DND-41 (cell line): ENCODE measurements around the gene DIABLO.

Experiments
- ATAC-seq: fragments of 200-7000 bp; cut with Tn5 transposase; 3 replicates; pipeline ENCODE4 v1.9.1; 2021; ENCODE audit warnings: low read depth; ENCODE audit not compliant: insufficient read depth
- DNase-seq: peaks from one replicate; pipeline ENCODE4 v3.0.0-alpha.2; 2020
- H2AFZ ChIP-seq: 2 replicates; pipeline ENCODE4 v1.6.0; 2012; ENCODE audit warnings: low read depth, low read length
- H3K27ac ChIP-seq: 2 replicates; pipeline ENCODE4 v1.5.1; 2012; ENCODE audit warnings: low read length, inconsistent platforms
- H3K27me3 ChIP-seq: fragments of 200-600 bp; sonication (generic); 2 replicates; pipeline ENCODE4 v1.6.0; 2012; ENCODE audit warnings: low read length, mild to moderate bottlenecking, inconsistent platforms; ENCODE audit not compliant: insufficient read depth, poor library complexity
- H3K36me3 ChIP-seq: 2 replicates; pipeline ENCODE4 v1.5.1; 2012; ENCODE audit warnings: low read length, inconsistent platforms; ENCODE audit not compliant: insufficient read depth
- H3K4me1 ChIP-seq: 2 replicates; pipeline ENCODE4 v1.5.1; 2012; ENCODE audit warnings: mild to moderate bottlenecking, low read length; ENCODE audit not compliant: insufficient read depth
- H3K4me2 ChIP-seq: 2 replicates; pipeline ENCODE4 v1.6.0; 2012; ENCODE audit warnings: mild to moderate bottlenecking, moderate library complexity, low read length, inconsistent platforms; ENCODE audit not compliant: insufficient read depth
- H3K4me3 ChIP-seq, 2 experiments: fragments of 200-600 bp in 1 of 2; shearing (Covaris generic) in 1 of 2; 2 replicates each; pipeline ENCODE4 v1.5.1; 2012 to 2016; ENCODE audit warnings: inconsistent platforms in 2 of 2, low read length in 2 of 2, mild to moderate bottlenecking in 2 of 2, low read depth in 1 of 2, moderate library complexity in 1 of 2
- H3K79me2 ChIP-seq: 2 replicates; pipeline ENCODE4 v1.6.0; 2012; ENCODE audit warnings: low read length, inconsistent platforms; ENCODE audit not compliant: insufficient read depth
- H3K9ac ChIP-seq: 2 replicates; pipeline ENCODE4 v1.6.0; 2012; ENCODE audit warnings: low read depth, mild to moderate bottlenecking, inconsistent platforms, low read length, moderate library complexity
- H3K9me3 ChIP-seq: 2 replicates; pipeline ENCODE4 v1.5.1; 2012; ENCODE audit warnings: low read length, moderate library complexity, mild to moderate bottlenecking, inconsistent platforms; ENCODE audit not compliant: insufficient read depth, severe bottlenecking
- H4K20me1 ChIP-seq: 2 replicates; pipeline ENCODE4 v1.6.0; 2012; ENCODE audit warnings: low read length; ENCODE audit not compliant: insufficient read depth
- EZH2 ChIP-seq: IDR thresholded peaks from 3 replicates; pipeline ENCODE4 v1.6.1; 2012; ENCODE audit warnings: borderline replicate concordance, low read depth, mild to moderate bottlenecking, moderate library complexity, low read length, inconsistent platforms; ENCODE audit not compliant: severe bottlenecking
- TF ChIP-seq, protein P1 (sequence below): IDR thresholded peaks from 2 replicates; pipeline ENCODE4 v1.5.1; 2012; ENCODE audit warnings: borderline replicate concordance, low read length, moderate library complexity, mild to moderate bottlenecking; ENCODE audit not compliant: poor library complexity, severe bottlenecking; ENCODE audit errors: extremely low read depth

Gene DIABLO

GRCh38 chr12:122161682-122162081 is 64.2 kb downstream of the DIABLO start:
- Histone ChIP-seq H3K4me2 (no peak overlapping the region), H3K36me3 (no peaks in the 10 kb centered on the region), H3K9ac (no peak overlapping the region), H3K27me3 (no peaks in the 10 kb centered on the region), H2AFZ (no peak overlapping the region), H3K79me2 (no peaks in the 10 kb centered on the region), H4K20me1 (no peaks in the 10 kb centered on the region), H3K4me3 (no peak overlapping the region), H3K27ac (no peak overlapping the region), H3K9me3 (no peaks in the 10 kb centered on the region), H3K4me1 (no peaks in the 10 kb centered on the region)
- ATAC-seq (peak; percentile 33; the same call in 1 of the 3 replicates), DNase-seq (no peak)
- no peak for TF ChIP-seq EZH2
- TF ChIP-seq, protein P1, sequence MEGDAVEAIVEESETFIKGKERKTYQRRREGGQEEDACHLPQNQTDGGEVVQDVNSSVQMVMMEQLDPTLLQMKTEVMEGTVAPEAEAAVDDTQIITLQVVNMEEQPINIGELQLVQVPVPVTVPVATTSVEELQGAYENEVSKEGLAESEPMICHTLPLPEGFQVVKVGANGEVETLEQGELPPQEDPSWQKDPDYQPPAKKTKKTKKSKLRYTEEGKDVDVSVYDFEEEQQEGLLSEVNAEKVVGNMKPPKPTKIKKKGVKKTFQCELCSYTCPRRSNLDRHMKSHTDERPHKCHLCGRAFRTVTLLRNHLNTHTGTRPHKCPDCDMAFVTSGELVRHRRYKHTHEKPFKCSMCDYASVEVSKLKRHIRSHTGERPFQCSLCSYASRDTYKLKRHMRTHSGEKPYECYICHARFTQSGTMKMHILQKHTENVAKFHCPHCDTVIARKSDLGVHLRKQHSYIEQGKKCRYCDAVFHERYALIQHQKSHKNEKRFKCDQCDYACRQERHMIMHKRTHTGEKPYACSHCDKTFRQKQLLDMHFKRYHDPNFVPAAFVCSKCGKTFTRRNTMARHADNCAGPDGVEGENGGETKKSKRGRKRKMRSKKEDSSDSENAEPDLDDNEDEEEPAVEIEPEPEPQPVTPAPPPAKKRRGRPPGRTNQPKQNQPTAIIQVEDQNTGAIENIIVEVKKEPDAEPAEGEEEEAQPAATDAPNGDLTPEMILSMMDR, result no peak

DNA sequence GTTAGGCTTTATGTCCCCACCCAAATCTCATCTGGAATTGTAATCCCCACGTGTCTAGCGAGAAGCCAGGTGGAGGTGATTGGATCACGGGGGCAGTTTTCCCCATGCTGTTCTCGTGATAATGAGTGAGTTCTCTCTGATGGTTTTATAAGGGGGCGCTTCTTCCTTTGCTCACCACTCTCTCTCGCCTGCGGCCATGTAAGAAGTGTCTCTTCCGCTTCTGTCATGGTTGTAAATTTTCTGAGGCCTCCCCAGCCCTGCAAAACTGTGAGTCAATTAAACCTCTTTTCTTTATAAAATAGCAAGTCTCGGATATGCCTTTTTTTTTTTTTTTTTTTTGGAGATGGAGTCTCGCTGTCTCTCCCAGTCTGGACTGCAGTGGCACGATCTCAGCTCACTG is 65.1 kb downstream of the DIABLO start:
- Histone ChIP-seq H3K9ac (no peak overlapping the region), H3K9me3 (no peaks in the 10 kb centered on the region), H3K4me3 (no peak overlapping the region), H3K27me3 (no peaks in the 10 kb centered on the region), H3K79me2 (no peaks in the 10 kb centered on the region), H2AFZ (no peak overlapping the region), H3K4me2 (no peak overlapping the region), H3K27ac (no peak overlapping the region), H4K20me1 (no peaks in the 10 kb centered on the region), H3K36me3 (no peaks in the 10 kb centered on the region), H3K4me1 (no peaks in the 10 kb centered on the region)
- ATAC-seq (no peak), DNase-seq (no peak)
- TF ChIP-seq, protein P1, result no peak
- TF ChIP-seq EZH2, result no peak

- no peaks in the 10 kb centered on the region for H3K79me2 ChIP-seq
- no peaks in the 10 kb centered on the region for H3K4me1 ChIP-seq
- H2AFZ ChIP-seq, result no peak overlapping the region
- no peaks in the 10 kb centered on the region for H4K20me1 ChIP-seq
- H3K9ac ChIP-seq, result no peak overlapping the region
- no peak for TF ChIP-seq EZH2
- TF ChIP-seq, protein P1, result peak; percentile 38
- ATAC-seq (no peak), DNase-seq (no peak)
- H3K4me3 ChIP-seq, result no peak overlapping the region
- no peak overlapping the region for H3K4me2 ChIP-seq
- no peaks in the 10 kb centered on the region for H3K36me3 ChIP-seq
- no peaks in the 10 kb centered on the region for H3K27me3 ChIP-seq
- H3K9me3 ChIP-seq, result no peaks in the 10 kb centered on the region
- H3K27ac ChIP-seq, result no peak overlapping the region
Observed at GRCh38 chr12:122159882-122160281, 66.0 kb downstream of the DIABLO start.

DNA sequence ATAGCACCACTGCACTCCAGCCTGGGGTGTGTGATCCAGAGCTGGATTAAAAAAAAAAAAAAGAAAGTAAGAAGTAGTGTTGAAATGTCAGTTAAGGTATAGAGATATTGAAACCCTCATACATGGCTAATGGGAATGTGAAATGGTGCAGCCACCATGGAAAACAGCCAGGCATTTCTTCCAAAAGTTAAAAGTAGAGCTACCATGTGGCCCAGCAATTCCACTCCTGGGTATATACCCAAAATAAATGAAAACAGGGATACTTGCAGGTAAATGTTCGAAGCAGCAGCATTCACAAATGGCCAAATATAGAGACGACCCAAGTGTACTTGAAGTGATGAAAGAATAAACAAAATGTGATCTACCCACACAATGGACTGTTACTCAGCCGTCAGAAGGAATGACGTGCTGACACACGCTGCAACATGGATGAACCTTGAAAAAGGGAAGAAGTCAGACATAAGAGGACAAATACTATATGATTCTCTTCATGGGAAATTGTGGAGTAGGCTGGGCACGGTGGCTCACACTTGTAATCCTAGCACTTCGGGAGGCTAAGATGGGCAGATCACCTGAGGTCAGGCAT is 67.1 kb downstream of the DIABLO start:
- H3K9ac ChIP-seq, result no peak overlapping the region
- no peaks in the 10 kb centered on the region for H3K27me3 ChIP-seq
- no peaks in the 10 kb centered on the region for H3K9me3 ChIP-seq
- no peak overlapping the region for H3K4me3 ChIP-seq
- no peaks in the 10 kb centered on the region for H4K20me1 ChIP-seq
- no peak for ATAC-seq
- H3K79me2 ChIP-seq, result no peaks in the 10 kb centered on the region
- TF ChIP-seq, protein P1, result no peak
- TF ChIP-seq EZH2, result no peak
- H3K4me1 ChIP-seq, result no peaks in the 10 kb centered on the region
- H3K27ac ChIP-seq, result no peak overlapping the region
- no peak overlapping the region for H2AFZ ChIP-seq
- no peak overlapping the region for H3K4me2 ChIP-seq
- DNase-seq, result no peak
- H3K36me3 ChIP-seq, result no peaks in the 10 kb centered on the region
